ENCODE results near the gene BCL2. TPM values are rescaled to one million over a fixed set of nuclear protein-coding genes. Genes with fewer than 3 reads are reported as not detected.

Gene BCL2
- total and polyA plus RNA-seq, 9 of the 15 experiments (the other 6 are each of a cell fraction or from before 2014, with no cell fraction given): 0.10 to 1.1 (median 0.65) TPM

DNA sequence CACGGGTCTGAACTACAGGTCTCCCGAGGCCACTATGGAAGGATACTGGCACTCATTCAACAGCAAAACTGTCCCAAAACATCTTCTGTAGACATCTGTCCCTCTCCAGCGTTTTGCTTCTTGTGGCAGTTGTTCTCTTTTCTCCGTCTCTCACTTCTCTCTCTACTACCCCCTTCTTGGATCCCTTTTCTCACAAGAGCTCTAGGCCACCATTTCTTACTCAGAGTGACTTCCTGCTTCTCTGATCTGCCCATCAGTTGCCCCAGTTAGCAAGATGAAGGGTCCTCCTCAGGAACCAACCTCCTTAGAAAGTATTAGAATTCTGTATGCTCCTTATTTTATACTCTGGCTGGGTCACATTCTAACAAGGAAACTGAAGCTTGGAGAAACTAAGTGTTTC is 32.6 kb downstream of the BCL2 start:
- Histone ChIP-seq H3K9me1 (ENCODE audit: control insufficient read depth, insufficient read depth, low read length) (no peaks in the 10 kb centered on the region), H2AFZ (ENCODE audit: low read depth, low read length) (no peak overlapping the region), H3K36me3 (ENCODE audit: control insufficient read depth, insufficient read depth, low read length) (no peaks in the 10 kb centered on the region), H3K79me2 (ENCODE audit: control insufficient read depth, insufficient read depth, low read length) (no peaks in the 10 kb centered on the region), H4K20me1 (replicated peaks; ENCODE audit: control insufficient read depth, insufficient read depth, low read length) (no peaks in the 10 kb centered on the region), H3K4me3 (no peak overlapping the region), H3K4me2 (ENCODE audit: insufficient read depth, low read length) (no peak overlapping the region), H3K9ac (ENCODE audit: insufficient read depth in 1 of 2, low read depth in 2 of 2, low read length in 2 of 2) (no peak overlapping the region), H3K9me3 (replicated peaks; ENCODE audit: control insufficient read depth, insufficient read depth, low read depth, low read length) (no peaks in the 10 kb centered on the region), H3K27me3 (ENCODE audit: control insufficient read depth in 2 of 2, insufficient read depth in 2 of 2, low read length in 2 of 2) (peaks cover 0 to 20% of the 10 kb centered on the region in 2 experiments; a peak in 3 of 5 replicates), H3K4me1 (replicated peaks in 1 of 2; ENCODE audit: control insufficient read depth in 2 of 2, insufficient read depth in 2 of 2, low read length in 2 of 2) (no peaks in the 10 kb centered on the region), H3K27ac (ENCODE audit: extremely low read depth, low read depth, low read length) (no peak overlapping the region)
- no TSS peak for BruUV-seq (replicated peaks)
- WGBS (ENCODE audit: insufficient coverage, low coverage, missing lambda C conversion rate): 0% methylated on average over 3 of the region's 4 CpGs
- intact Hi-C loops (cut with micrococcal nuclease) (no loop called here), in situ Hi-C loops (cut with MboI) (no loop called here)
- CTCF ChIA-PET (ENCODE audit: low intra/inter-chr PET ratio): no interaction called here
- FAIRE-seq: no peak
- no peak for DNase-seq (ENCODE audit: extremely low read depth in 1 of 4, low spot score in 3 of 4)
- POLR2A ChIA-PET: interaction anchor here (1.1 kb wide), 1 partner anchor 13 kb away, joined by 3 read pairs; no protein-coding TSS in a partner anchor
- TF ChIP-seq ZNF445 (CRISPR knock-in tag; IDR thresholded peaks at IDR 0.05; ENCODE audit: low read depth): no peak
- no peak for ATAC-seq

DNA sequence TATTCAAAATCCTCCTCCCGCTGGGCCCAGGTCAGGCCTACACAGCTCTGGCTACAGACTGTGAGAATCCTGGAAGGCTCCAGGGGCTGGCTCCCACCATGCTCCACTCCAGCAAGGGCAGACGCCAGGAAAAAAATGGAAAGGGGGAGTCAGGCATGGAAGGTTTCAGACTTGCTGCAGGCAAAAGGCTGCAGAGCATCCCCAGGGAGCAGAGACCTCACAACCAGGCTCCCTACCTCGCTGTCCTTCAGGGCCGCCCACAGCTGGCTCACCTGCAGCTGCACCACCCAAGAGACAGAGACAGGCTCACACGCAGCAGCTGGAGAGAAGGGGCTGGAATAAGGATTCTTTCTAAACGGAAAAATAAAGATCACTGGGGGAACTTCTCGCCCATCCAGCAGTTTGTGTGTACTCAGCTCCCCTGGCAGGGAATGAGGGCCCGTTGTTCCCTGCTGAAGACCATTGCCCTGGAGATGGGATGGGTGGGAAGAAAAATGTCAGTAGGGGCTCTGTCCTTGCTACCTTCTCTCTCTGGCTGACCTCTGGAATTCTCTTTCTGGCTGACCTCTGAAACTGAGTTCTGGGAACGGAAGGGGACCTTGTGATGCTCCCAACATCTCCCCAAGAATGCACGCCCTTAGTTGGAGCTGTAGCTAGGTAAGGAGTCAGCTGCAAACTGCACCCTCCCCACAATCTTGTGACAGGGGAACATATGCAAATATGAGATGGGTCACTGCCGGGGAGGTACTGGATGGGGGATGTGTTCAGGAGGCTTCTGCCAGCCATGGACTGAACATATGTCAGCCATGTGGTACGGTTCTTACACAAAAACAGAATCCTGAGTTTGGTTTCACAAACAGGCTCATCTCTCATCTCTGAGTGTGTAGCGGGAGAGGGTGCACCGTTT is 34.5 kb downstream of the BCL2 start:
- DNase-seq (ENCODE audit: extremely low read depth in 1 of 4, low spot score in 3 of 4) (no peak), FAIRE-seq (no peak), ATAC-seq (no peak)
- H3K27ac ChIP-seq (ENCODE audit: extremely low read depth, low read depth, low read length): no peak overlapping the region
- ChIA-PET POLR2A (no interaction called here), CTCF (ENCODE audit: low intra/inter-chr PET ratio) (no interaction called here)
- H4K20me1 ChIP-seq (replicated peaks; ENCODE audit: control insufficient read depth, insufficient read depth, low read length): no peaks in the 10 kb centered on the region
- H3K79me2 ChIP-seq (ENCODE audit: control insufficient read depth, insufficient read depth, low read length): no peaks in the 10 kb centered on the region
- H3K4me1 ChIP-seq (replicated peaks in 1 of 2; ENCODE audit: control insufficient read depth in 2 of 2, insufficient read depth in 2 of 2, low read length in 2 of 2): no peaks in the 10 kb centered on the region
- BruUV-seq (replicated peaks): no TSS peak
- no peak overlapping the region for H3K9ac ChIP-seq (ENCODE audit: insufficient read depth in 1 of 2, low read depth in 2 of 2, low read length in 2 of 2)
- peaks cover 0 to 20% of the 10 kb centered on the region in 2 experiments; a peak in 3 of 5 replicates for H3K27me3 ChIP-seq (ENCODE audit: control insufficient read depth in 2 of 2, insufficient read depth in 2 of 2, low read length in 2 of 2)
- H2AFZ ChIP-seq (ENCODE audit: low read depth, low read length): no peak overlapping the region
- intact Hi-C loops (cut with micrococcal nuclease): no loop called here
- H3K4me3 ChIP-seq: no peak overlapping the region
- in situ Hi-C loops (cut with MboI): no loop called here
- no peaks in the 10 kb centered on the region for H3K9me3 ChIP-seq (replicated peaks; ENCODE audit: control insufficient read depth, insufficient read depth, low read depth, low read length)
- H3K36me3 ChIP-seq (ENCODE audit: control insufficient read depth, insufficient read depth, low read length): no peaks in the 10 kb centered on the region
- WGBS (ENCODE audit: insufficient coverage, low coverage, missing lambda C conversion rate): under 1% methylated on average over 13 of the region's 14 CpGs
- no peak overlapping the region for H3K4me2 ChIP-seq (ENCODE audit: insufficient read depth, low read length)
- no peaks in the 10 kb centered on the region for H3K9me1 ChIP-seq (ENCODE audit: control insufficient read depth, insufficient read depth, low read length)
- TF ChIP-seq, protein P1, sequence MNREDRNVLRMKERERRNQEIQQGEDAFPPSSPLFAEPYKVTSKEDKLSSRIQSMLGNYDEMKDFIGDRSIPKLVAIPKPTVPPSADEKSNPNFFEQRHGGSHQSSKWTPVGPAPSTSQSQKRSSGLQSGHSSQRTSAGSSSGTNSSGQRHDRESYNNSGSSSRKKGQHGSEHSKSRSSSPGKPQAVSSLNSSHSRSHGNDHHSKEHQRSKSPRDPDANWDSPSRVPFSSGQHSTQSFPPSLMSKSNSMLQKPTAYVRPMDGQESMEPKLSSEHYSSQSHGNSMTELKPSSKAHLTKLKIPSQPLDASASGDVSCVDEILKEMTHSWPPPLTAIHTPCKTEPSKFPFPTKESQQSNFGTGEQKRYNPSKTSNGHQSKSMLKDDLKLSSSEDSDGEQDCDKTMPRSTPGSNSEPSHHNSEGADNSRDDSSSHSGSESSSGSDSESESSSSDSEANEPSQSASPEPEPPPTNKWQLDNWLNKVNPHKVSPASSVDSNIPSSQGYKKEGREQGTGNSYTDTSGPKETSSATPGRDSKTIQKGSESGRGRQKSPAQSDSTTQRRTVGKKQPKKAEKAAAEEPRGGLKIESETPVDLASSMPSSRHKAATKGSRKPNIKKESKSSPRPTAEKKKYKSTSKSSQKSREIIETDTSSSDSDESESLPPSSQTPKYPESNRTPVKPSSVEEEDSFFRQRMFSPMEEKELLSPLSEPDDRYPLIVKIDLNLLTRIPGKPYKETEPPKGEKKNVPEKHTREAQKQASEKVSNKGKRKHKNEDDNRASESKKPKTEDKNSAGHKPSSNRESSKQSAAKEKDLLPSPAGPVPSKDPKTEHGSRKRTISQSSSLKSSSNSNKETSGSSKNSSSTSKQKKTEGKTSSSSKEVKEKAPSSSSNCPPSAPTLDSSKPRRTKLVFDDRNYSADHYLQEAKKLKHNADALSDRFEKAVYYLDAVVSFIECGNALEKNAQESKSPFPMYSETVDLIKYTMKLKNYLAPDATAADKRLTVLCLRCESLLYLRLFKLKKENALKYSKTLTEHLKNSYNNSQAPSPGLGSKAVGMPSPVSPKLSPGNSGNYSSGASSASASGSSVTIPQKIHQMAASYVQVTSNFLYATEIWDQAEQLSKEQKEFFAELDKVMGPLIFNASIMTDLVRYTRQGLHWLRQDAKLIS (CRISPR knock-in tag; IDR thresholded peaks at IDR 0.05): no peak
- TF ChIP-seq ZNF12 (CRISPR knock-in tag; IDR thresholded peaks at IDR 0.05) (no peak), XRCC4 (IDR thresholded peaks at IDR 0.05; ENCODE audit: extremely low read depth, insufficient read depth, insufficient read length) (no peak)

Measured in K562 (cell line).